K562 (cell line): Measurements from ENCODE around the gene KRT81.

Experiments
- GATA2 ChIP-seq: sonication (generic); formaldehyde crosslinking; IDR thresholded peaks from 2 replicates; pipeline ENCODE4 v1.4.0; 2020; ENCODE audit warnings: mild to moderate bottlenecking, missing genetic modification reagents
- POLR2AphosphoS5 ChIP-seq: IDR thresholded peaks from 2 replicates; pipeline ENCODE4 v1.6.1; 2011; ENCODE audit warnings: mild to moderate bottlenecking, low read depth, low read length, moderate library complexity; ENCODE audit not compliant: control insufficient read depth, insufficient read depth
- SP1 ChIP-seq: sonication (generic); formaldehyde crosslinking; IDR thresholded peaks from 2 replicates; pipeline ENCODE4 v1.8.1; 2022; ENCODE audit warnings: mild to moderate bottlenecking, missing genetic modification reagents
- YY1 ChIP-seq, 3 experiments: IDR thresholded peaks; 2 replicates each; pipeline ENCODE4 v1.6.1; 2011; ENCODE audit warnings: low read length in 2 of 3, mild to moderate bottlenecking in 2 of 3, moderate library complexity in 2 of 3, borderline replicate concordance in 1 of 3, control low read depth in 1 of 3, low read depth in 1 of 3; ENCODE audit not compliant: insufficient read depth in 3 of 3, insufficient replicate concordance in 2 of 3, control insufficient read depth in 1 of 3, insufficient read length in 1 of 3; ENCODE audit errors: extremely low read depth in 1 of 3
- TF ChIP-seq, protein P1 (sequence below): IDR thresholded peaks from 2 replicates; pipeline ENCODE4 v1.6.1; 2012; ENCODE audit warnings: low read depth, low read length, improper control_type of control experiment, borderline replicate concordance
- TF ChIP-seq, protein P2 (sequence below): IDR thresholded peaks from 2 replicates; pipeline ENCODE4 v1.6.1; 2011; ENCODE audit warnings: borderline replicate concordance, low read depth, mild to moderate bottlenecking, moderate library complexity, low read length; ENCODE audit not compliant: insufficient read depth, poor library complexity, severe bottlenecking
- TF ChIP-seq, protein P3 (sequence below): fragments of 250-450 bp; sonication (Bioruptor Pico); IDR thresholded peaks from 2 replicates; pipeline ENCODE4 v1.9.0; 2021; ENCODE audit warnings: mild to moderate bottlenecking
- TF ChIP-seq, protein P4 (sequence below), 3 experiments: IDR thresholded peaks in 2 of 3; conservative IDR thresholded peaks in 1 of 3; 2 replicates each; pipeline ENCODE4 v1.5.1; 2011 to 2012; ENCODE audit warnings: low read length in 3 of 3, mild to moderate bottlenecking in 3 of 3, control low read depth in 2 of 3, improper control_type of control experiment in 1 of 3, inconsistent platforms in 1 of 3, low read depth in 1 of 3, mixed read lengths in 1 of 3, moderate library complexity in 1 of 3; ENCODE audit not compliant: insufficient read depth in 2 of 3

DNA sequence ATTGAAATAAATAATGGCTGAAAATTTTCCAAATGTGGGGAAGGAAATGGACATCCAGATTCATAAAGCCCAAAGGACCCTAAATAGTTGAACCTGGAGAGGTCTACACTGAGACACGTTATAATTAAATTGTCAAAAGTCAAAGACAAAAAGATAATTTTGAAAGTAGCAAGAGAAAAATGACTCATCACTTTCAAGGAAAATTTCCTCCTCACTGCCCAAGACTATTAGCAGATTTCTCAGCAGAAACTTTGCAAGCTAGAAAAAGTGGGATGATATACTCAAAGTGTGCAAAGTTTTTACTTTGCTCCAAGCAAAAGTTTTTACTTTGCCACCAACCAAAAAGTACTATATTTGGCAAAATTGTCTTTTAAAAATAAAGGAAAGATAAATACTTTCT is 45.7 kb upstream of the KRT81 start:
- TF ChIP-seq, protein P1, sequence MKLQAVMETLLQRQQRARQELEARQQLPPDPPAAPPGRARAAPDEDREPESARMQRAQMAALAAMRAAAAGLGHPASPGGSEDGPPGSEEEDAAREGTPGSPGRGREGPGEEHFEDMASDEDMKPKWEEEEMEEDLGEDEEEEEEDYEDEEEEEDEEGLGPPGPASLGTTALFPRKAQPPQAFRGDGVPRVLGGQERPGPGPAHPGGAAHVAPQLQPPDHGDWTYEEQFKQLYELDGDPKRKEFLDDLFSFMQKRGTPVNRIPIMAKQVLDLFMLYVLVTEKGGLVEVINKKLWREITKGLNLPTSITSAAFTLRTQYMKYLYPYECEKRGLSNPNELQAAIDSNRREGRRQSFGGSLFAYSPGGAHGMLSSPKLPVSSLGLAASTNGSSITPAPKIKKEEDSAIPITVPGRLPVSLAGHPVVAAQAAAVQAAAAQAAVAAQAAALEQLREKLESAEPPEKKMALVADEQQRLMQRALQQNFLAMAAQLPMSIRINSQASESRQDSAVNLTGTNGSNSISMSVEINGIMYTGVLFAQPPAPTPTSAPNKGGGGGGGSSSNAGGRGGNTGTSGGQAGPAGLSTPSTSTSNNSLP: no peak
- TF ChIP-seq YY1 (IDR thresholded peaks at IDR 0.05; ENCODE audit: borderline replicate concordance in 1 of 3, control insufficient read depth in 1 of 3, extremely low read depth in 1 of 3, insufficient read depth in 3 of 3, insufficient read length in 1 of 3, insufficient replicate concordance in 2 of 3, low read depth in 1 of 3, low read length in 2 of 3) (no peak), POLR2AphosphoS5 (no peak), SP1 (CRISPR knock-in tag) (no peak), GATA2 (no peak)
- TF ChIP-seq, protein P2, sequence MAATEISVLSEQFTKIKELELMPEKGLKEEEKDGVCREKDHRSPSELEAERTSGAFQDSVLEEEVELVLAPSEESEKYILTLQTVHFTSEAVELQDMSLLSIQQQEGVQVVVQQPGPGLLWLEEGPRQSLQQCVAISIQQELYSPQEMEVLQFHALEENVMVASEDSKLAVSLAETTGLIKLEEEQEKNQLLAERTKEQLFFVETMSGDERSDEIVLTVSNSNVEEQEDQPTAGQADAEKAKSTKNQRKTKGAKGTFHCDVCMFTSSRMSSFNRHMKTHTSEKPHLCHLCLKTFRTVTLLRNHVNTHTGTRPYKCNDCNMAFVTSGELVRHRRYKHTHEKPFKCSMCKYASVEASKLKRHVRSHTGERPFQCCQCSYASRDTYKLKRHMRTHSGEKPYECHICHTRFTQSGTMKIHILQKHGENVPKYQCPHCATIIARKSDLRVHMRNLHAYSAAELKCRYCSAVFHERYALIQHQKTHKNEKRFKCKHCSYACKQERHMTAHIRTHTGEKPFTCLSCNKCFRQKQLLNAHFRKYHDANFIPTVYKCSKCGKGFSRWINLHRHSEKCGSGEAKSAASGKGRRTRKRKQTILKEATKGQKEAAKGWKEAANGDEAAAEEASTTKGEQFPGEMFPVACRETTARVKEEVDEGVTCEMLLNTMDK: no peak
- TF ChIP-seq, protein P3, sequence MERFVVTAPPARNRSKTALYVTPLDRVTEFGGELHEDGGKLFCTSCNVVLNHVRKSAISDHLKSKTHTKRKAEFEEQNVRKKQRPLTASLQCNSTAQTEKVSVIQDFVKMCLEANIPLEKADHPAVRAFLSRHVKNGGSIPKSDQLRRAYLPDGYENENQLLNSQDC (CRISPR knock-in tag): no peak
- TF ChIP-seq, protein P4, sequence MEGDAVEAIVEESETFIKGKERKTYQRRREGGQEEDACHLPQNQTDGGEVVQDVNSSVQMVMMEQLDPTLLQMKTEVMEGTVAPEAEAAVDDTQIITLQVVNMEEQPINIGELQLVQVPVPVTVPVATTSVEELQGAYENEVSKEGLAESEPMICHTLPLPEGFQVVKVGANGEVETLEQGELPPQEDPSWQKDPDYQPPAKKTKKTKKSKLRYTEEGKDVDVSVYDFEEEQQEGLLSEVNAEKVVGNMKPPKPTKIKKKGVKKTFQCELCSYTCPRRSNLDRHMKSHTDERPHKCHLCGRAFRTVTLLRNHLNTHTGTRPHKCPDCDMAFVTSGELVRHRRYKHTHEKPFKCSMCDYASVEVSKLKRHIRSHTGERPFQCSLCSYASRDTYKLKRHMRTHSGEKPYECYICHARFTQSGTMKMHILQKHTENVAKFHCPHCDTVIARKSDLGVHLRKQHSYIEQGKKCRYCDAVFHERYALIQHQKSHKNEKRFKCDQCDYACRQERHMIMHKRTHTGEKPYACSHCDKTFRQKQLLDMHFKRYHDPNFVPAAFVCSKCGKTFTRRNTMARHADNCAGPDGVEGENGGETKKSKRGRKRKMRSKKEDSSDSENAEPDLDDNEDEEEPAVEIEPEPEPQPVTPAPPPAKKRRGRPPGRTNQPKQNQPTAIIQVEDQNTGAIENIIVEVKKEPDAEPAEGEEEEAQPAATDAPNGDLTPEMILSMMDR (IDR thresholded peaks at IDR 0.05 in 2 of 3, conservative IDR thresholded peaks at IDR 0.05 in 1 of 3; ENCODE audit: insufficient read depth in 2 of 3, low read depth in 1 of 3, low read length in 3 of 3): no peak
